Ectodermal cell (in vitro differentiated cells): ENCODE data around the gene LPAR6.
"Not testable (repeated sequence)": the region's sequence is repeated elsewhere in the genome, so short reads cannot be mapped to it uniquely, and the experiment has no call there.

Experiments
- H3K27ac ChIP-seq: 2 replicates; pipeline ENCODE4 v1.7.0; 2013; ENCODE audit warnings: mild to moderate bottlenecking, low read depth, low read length; ENCODE audit not compliant: insufficient read depth, poor library complexity, severe bottlenecking
- H3K27me3 ChIP-seq: 2 replicates; pipeline ENCODE4 v1.7.0; 2013; ENCODE audit warnings: mild to moderate bottlenecking, low read length; ENCODE audit not compliant: insufficient read depth, control insufficient read depth, poor library complexity, severe bottlenecking
- H3K36me3 ChIP-seq: one replicate; pipeline ENCODE4 v1.7.0; 2013; ENCODE audit warnings: low read length; ENCODE audit not compliant: control insufficient read depth, insufficient read depth
- H3K4me1 ChIP-seq: one replicate; pipeline ENCODE4 v1.7.0; 2013; ENCODE audit warnings: low read length; ENCODE audit not compliant: control insufficient read depth, insufficient read depth
- H3K4me3 ChIP-seq: 2 replicates; pipeline ENCODE4 v1.7.0; 2013; ENCODE audit warnings: low read depth, low read length, control low read depth; ENCODE audit not compliant: insufficient read depth
- H3K9me3 ChIP-seq: 2 replicates; pipeline ENCODE4 v1.7.0; 2013; ENCODE audit warnings: mild to moderate bottlenecking, low read length, moderate library complexity; ENCODE audit not compliant: control insufficient read depth
- WGBS, 2 experiments: methylation state at CpG; one replicate each; pipeline ENCODE4 v1.1.7; 2013; ENCODE audit warnings: missing lambda C conversion rate in 2 of 2; 5-methylcytosine and 5-hydroxymethylcytosine counted together

The LPAR6 gene

GRCh38 chr13:48422003-48422402 lies 9.1 kb upstream of the LPAR6 start:
- not testable (repeated sequence) for H3K4me1 ChIP-seq, H3K27ac ChIP-seq, H3K36me3 ChIP-seq, H3K4me3 ChIP-seq, H3K27me3 ChIP-seq, H3K9me3 ChIP-seq
- WGBS, 2 experiments, result 89 to 96% methylated on average over 4 to 5 of the region's 5 CpGs

GRCh38 chr13:48415516-48415915 lies 2.6 kb upstream of the LPAR6 start:
- H3K36me3 ChIP-seq, result no peaks in the 10 kb centered on the region
- no peaks in the 10 kb centered on the region for H3K27me3 ChIP-seq
- H3K4me3 ChIP-seq, result no peak overlapping the region
- 94 to 100% methylated on average over 2 of the region's 2 CpGs for WGBS, 2 experiments
- peaks cover 5% of the 10 kb centered on the region for H3K4me1 ChIP-seq
- no peaks in the 10 kb centered on the region for H3K9me3 ChIP-seq
- no peak overlapping the region for H3K27ac ChIP-seq

GRCh38 chr13:48414501-48414900 lies 1.6 kb upstream of the LPAR6 start:
- Histone ChIP-seq H3K4me1 (peaks cover 5% of the 10 kb centered on the region), H3K4me3 (no peak overlapping the region), H3K36me3 (no peaks in the 10 kb centered on the region), H3K27me3 (no peaks in the 10 kb centered on the region), H3K27ac (no peak overlapping the region), H3K9me3 (no peaks in the 10 kb centered on the region)

- H3K4me3 ChIP-seq, result peak overlapping the region; percentile 34
- peaks cover 5% of the 10 kb centered on the region for H3K4me1 ChIP-seq
- 28 to 31% methylated on average over 7 to 13 of the region's 13 CpGs for WGBS, 2 experiments
- H3K9me3 ChIP-seq, result no peaks in the 10 kb centered on the region
- no peak overlapping the region for H3K27ac ChIP-seq
- no peaks in the 10 kb centered on the region for H3K27me3 ChIP-seq
- no peaks in the 10 kb centered on the region for H3K36me3 ChIP-seq
Measured at GRCh38 chr13:48411841-48412531, 927 bp downstream of the LPAR6 start.

DNA sequence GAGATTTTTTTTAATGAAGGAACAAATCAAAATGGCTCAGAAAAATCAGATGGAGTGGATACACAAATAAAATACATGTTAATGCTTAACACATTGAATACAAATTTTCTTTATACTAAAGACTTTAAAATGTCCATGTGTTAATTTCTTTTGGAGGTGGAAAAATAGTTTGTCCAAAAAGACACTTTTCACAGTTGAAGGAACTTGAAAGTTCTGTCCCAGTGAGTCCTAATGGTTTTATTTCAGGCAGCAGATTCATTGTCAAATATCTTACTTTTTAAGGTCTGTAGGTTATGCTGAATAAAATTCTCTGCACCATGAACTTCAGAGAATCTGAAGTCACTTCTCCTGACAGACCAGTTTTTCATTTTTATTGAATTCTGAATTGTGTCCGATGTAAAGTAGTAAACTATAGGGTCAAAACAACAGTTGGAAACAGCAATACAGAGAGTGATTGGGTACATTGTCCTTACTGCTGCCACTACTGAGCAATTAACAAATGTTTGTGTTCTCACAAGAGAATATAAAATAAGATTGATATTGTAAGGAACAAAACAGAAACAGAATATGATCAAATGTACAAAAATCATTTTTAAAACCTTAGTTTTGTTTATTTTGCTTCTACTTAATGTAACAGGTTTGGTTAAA lies 1.6 kb downstream of the LPAR6 start:
- Histone ChIP-seq H3K36me3 (no peaks in the 10 kb centered on the region), H3K4me3 (peak overlapping the region; percentile 34), H3K27me3 (no peaks in the 10 kb centered on the region), H3K27ac (no peak overlapping the region), H3K9me3 (no peaks in the 10 kb centered on the region), H3K4me1 (peaks cover 5% of the 10 kb centered on the region)
- 22 to 38% methylated on average over 1 of the region's 1 CpG for WGBS, 2 experiments

GRCh38 chr13:48410199-48410598 lies 2.7 kb downstream of the LPAR6 start:
- Histone ChIP-seq H3K27ac (no peak overlapping the region), H3K4me1 (peaks cover 5% of the 10 kb centered on the region), H3K27me3 (no peaks in the 10 kb centered on the region), H3K36me3 (no peaks in the 10 kb centered on the region), H3K4me3 (no peak overlapping the region), H3K9me3 (no peaks in the 10 kb centered on the region)
- WGBS, 2 experiments, result 99 to 100% methylated on average over 3 to 4 of the region's 5 CpGs

GRCh38 chr13:48405875-48406274 lies 7.0 kb downstream of the LPAR6 start:
- H3K9me3 ChIP-seq, result no peaks in the 10 kb centered on the region
- H3K4me1 ChIP-seq, result no peaks in the 10 kb centered on the region
- no peaks in the 10 kb centered on the region for H3K36me3 ChIP-seq
- no peaks in the 10 kb centered on the region for H3K27me3 ChIP-seq
- no peak overlapping the region for H3K4me3 ChIP-seq
- H3K27ac ChIP-seq, result no peak overlapping the region

GRCh38 chr13:48404952-48405351 lies 8.0 kb downstream of the LPAR6 start:
- WGBS, 2 experiments, result 83 to 100% methylated on average over 1 of the region's 1 CpG
- H3K27me3 ChIP-seq, result no peaks in the 10 kb centered on the region
- no peak overlapping the region for H3K4me3 ChIP-seq
- H3K27ac ChIP-seq, result no peak overlapping the region
- H3K4me1 ChIP-seq, result no peaks in the 10 kb centered on the region
- no peaks in the 10 kb centered on the region for H3K9me3 ChIP-seq
- no peaks in the 10 kb centered on the region for H3K36me3 ChIP-seq

- Histone ChIP-seq H3K27ac (no peak overlapping the region), H3K27me3 (no peaks in the 10 kb centered on the region), H3K4me1 (no peaks in the 10 kb centered on the region), H3K9me3 (no peaks in the 10 kb centered on the region), H3K4me3 (no peak overlapping the region), H3K36me3 (no peaks in the 10 kb centered on the region)
- WGBS, 2 experiments, result 93 to 97% methylated on average over 8 of the region's 8 CpGs
Measured at GRCh38 chr13:48403913-48404312, 9.0 kb downstream of the LPAR6 start.

- WGBS, 2 experiments, result 100% methylated on average over 2 of the region's 2 CpGs; no CpG with 5 or more reads in 1 of the 2 experiments
- H3K27ac ChIP-seq, result no peak overlapping the region
- H3K4me1 ChIP-seq, result no peaks in the 10 kb centered on the region
- H3K36me3 ChIP-seq, result no peaks in the 10 kb centered on the region
- no peak overlapping the region for H3K4me3 ChIP-seq
- H3K9me3 ChIP-seq, result no peaks in the 10 kb centered on the region
- no peaks in the 10 kb centered on the region for H3K27me3 ChIP-seq
Measured at GRCh38 chr13:48403151-48403631, 9.7 kb downstream of the LPAR6 start.
